HS-27A (cell line): Measurements from ENCODE around the gene SPP1.
A peak's percentile ranks its signal among the peaks of the same experiment; 100 is the strongest.

Experiments
- DNase-seq: peaks from one replicate; pipeline ENCODE4 v3.0.0-alpha.2; 2012; ENCODE audit warnings: low read depth, missing footprints

Gene SPP1

DNA sequence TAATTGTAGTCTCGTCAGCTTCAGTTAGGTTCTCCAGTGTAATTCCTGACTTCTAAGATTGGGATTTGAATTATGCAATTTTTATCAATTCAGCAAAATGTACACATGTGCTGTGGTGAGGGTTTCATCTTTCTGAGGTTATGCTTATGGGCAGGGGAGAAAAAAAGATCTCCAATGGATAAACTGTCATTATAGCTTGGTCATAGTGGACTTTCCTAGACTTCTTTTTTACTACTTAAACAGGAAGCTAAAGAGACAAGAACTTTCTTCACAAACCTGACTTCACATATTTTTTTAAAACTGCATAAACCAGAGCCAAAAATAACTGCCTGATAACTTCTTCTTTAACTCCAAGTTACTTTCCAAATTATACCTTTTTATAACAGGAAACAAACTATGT is 21.7 kb upstream of the SPP1 start:
- no peak for DNase-seq

DNA sequence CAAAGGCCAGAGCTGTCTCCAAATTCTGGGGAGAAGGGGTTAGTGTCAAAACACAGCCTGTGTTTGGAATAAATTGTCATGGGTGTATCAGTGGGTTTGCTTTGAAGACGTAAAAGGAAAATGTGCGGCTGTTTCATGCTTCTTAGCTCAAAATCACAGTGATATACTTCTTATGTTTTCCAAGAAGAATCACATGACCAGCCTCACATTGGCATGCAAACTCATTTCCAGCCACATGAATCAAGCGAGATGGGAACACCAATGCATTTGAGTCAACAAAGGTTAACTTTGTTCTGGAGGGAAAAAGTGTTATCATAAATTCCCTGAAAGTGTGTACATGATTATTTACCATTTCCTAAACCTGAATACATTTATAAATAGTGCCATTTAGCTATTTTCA is 19.0 kb upstream of the SPP1 start:
- no peak for DNase-seq

DNA sequence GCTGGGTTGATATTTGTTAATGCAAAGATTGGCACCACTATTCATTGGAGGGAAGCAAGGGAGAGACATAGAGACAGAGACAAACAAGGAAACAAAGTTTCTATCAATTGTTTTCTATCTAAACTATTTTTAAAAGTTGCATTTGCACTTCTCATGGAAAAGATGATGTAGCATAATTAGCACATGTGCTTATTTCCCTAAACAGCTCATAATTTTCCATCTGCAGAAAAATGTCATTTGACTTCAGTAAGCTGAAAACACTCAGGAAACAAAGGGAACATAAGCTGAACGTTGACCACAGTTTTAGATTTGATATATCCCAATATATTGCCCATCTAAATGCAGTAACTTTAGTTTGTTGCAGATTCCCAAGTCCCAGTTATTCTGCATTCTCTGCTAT is 18.5 kb upstream of the SPP1 start:
- DNase-seq, result no peak

DNA sequence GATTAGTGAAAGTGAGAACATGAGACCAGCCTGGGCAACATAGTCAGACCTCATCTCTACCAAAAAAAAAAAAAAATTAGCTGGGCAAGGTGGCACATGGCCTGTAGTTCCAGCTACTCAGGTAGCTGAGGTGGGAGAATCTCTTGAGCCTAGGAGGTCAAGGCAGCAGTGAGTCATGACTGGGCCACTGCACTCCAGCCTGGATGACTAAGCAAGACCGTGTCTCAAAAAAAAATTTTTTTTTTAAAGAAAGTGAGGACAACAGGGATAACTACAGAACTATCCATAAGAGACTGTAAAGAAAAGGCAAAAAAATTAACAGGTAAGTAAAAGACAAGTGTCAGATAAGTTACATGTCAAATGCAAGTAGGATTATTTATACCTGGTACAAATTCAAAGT is 13.5 kb upstream of the SPP1 start:
- no peak for DNase-seq

DNA sequence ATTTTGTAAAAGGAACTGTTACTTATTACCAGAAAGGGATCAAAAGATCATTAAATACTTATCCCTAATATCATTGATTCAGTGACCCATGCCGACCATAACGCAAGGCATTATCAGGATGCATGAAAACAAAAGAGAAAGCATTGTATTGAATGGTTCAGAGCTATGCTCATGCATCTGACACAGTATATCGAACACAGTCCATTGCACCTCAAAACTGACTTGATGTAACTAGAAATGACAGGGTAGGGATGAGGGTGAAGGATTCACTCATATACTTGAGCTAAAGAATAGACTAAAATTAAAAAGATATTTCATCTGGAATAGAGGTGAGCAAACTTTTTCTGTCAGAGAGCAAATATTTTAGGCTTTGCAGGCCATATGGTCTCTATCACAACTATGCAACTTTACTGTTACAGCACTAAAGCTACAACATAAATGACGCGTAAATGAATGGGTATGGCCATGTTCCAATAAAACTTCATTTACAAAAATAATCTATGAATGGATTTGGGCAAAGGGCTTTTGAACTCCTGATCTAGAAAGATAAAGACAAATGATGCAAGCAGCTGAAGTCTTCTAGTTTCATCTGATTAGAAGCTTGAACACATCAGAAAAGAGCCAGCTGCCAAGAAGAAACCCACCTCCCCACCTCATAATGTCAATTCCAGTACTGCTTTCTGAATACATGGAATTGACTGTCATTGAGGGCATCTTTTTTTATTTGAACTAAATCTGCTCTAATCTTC is 12.9 kb upstream of the SPP1 start:
- DNase-seq, result no peak

DNA sequence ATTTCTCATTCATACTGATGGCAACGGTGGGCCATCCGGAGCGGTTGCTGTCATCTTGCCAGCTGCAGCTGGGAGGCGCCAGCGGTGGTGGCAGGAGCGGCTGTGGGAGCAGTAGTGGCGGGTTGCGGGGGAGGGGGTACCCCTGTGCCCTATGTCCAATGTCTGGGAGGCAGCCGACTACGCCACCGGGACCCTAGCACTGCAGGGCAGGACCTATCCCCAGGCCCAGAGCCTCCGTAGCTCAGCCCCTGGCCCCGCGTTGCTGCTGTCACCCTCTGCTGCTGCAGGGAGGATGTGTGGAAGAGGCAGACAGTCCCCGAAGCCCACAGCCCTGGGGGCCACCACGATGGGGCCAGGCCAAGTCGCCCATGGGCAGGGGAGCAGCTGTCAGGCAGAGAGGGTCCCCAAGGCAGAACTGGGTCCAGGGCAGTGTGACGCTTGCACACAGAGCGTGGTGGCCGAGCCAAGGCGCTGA is 10.0 kb upstream of the SPP1 start:
- no peak for DNase-seq

DNA sequence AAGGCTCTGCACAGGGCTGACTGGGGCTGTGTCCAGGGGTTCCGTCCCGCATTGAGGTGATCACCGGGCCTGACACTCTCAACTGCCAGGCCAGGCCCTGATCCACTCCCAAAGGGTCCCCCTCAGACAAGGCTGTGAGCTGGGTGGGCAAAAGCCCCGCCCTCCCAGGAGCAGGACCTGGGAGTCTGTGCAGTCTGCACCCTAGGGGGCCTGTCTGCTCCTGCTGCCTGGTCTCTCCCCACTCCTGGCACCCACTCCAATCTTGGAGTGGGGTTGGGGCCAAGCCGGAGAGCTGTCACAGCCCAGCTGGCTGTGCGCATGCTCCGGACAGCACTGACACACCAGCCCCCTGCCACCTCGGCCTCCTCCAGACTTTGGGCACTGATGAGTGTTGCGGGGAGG is 9.4 kb upstream of the SPP1 start:
- no peak for DNase-seq

DNA sequence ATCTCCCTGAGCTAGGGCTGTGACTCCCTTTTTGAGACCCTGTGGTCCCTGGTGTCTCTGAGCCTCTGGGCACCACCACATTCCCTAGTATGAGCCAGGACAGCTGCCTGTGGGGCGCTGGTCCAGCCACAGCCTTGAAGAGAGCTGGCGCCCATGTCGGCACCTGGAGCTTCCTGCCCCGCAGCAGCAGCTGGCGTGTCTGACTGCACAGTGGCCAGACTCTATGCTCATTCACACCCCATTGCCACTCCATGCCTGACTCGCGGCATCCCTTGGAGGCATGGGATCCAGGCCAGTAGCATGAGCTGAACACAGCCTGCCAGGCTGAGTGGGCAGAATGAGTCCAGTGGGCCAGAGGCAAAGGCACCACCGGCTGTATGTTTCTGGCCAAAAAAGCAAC is 8.3 kb upstream of the SPP1 start:
- no peak for DNase-seq

DNA sequence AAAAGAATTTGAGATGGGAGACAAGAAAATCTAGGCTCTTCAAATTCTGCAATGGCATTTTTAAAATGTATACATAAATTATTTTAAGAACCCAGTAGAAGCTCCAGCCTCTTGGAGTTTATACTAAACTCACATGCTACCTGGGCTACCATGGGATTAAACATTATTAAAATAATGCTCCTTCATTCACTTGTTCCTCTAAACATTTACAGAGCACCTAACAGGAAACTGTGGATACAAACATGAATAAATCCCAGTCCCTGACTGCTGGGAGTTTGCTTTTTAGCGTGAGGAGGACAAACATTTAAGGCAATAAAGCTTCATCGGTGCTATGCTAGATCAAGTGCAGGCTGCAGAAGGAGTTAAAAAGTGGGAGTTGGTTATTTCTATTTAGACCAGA is 5.4 kb upstream of the SPP1 start:
- no peak for DNase-seq

DNA sequence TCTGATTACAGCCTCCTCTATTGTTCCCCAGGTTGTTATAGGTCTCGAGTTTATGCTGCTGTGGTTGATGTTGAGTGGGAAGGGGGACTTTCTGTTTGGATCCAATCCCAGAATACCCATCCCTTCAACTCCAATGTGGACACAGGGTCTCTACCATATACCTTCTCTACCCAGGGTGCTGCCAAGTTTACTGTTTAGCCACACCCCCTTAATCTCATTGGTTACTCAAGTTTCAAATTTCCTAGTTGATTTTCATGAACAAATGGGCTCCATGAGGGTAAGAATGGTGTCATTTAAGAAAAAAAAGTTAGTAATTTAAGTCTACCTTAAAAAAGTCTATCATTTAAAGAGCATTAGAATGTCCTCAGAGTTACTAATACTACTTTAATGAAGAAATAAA is 3.6 kb upstream of the SPP1 start:
- no peak for DNase-seq

DNA sequence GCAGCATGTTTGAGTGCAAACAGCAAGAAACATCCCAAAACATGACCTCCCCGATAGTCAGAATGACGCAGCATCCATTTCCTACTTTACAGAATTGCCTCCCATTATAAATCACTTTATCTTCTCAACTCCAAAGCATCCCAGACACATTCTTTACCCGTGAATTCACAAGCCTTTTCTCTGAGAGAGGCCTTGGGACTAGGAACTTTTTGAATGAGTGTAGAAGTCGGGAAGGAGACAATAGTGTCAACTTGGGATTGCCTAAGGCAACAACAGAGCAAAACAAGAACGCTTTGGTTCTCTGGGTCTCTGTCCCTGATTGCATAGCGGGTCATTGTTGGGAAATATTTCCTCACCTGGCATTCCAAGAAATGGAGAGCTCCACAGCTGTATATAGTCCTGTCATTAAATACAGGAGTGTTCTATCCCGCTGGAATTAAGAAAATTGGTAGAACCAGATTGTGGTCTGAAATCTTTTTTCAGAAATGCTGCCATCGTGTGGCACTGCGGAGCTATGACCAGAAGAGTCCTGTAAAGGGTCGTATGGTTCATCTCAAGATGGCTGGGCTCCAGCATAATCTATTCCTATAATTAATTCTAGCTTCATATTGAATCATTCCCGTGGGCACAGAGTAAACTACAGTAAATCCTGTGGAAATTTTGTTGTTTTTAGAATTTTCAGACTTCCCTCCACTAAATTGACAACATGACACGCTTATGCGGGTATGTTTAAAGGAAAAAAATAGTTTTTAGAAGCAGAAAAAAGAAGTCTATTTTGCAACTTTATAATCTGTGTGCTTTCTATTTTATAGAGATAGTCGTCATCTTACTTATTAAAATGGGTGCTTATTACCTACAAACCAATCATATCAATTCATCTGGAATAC is 2.0 kb upstream of the SPP1 start:
- peak; percentile 59 for DNase-seq

DNA sequence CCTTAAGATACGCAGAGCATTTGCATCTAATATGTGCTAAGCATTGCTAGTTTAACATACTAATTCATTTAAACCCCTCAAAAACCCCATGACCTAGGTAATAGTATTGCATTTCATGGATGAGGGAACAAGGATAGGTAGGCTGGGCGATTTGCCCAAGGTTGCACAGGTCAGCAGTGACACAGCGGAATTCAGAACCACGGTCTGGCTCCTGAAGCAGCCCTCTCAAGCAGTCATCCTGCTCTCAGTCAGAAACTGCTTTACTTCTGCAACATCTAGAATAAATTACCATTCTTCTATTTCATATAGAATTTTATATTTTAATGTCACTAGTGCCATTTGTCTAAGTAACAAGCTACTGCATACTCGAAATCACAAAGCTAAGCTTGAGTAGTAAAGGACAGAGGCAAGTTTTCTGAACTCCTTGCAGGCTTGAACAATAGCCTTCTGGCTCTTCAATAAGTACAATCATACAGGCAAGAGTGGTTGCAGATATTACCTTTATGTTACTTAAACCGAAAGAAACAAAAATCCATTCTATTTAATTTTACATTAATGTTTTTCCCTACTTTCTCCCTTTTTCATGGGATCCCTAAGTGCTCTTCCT is 555 bp upstream of the SPP1 start:
- DNase-seq, result no peak

DNA sequence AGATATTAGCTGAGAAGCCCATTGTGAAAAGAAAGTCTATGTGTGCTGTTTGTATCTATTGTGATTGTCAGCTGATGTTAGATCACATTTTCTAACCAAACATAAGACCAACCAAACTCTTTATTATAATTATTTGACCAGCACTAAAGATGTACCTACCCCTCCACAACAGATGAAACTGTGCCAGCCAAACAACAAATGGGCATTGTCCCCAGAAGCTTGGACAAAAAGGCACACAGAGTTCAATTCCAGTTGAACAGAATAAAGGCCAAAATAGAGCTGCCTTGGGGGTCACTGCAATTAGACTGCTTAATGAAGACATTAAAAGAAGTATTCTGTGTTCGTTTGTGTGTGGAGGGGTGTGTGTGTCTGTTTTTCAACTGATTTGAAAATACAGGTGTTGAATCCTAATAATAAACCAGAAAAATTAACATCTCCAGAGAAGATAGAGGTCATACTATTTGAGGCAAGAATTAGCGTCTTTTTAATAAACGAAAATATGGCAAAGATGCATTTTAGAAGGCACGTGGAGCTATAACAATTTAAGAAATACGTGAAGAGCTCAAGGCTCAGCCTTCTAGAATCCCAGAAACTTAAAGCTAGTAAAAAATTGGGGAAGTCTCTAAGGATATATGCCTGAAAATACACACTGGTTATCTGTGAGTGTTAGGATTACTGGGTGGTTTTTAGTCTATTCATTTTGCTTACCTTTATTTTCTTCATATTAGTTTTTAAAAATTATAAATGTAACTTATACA is 2.2 kb downstream of the SPP1 start:
- no peak for DNase-seq

DNA sequence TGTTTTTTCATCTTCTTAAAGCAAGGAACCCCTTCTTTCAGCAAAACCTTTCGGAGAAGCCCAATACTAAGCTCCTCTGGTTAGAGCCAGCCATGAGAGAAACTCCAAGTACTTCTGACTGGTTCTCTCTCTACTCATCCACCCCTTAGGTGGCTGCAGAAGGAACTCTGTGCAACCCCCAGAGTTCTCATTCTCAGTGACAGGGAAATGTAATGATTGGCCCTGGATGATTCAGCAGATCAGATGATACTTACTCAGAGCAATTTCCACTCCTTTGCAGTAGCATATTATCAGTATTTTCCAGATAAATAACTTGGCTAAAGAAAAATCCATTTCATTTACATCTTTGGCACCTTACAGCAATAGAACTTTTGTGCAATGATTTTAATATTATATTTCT is 3.2 kb downstream of the SPP1 start:
- DNase-seq, result no peak

DNA sequence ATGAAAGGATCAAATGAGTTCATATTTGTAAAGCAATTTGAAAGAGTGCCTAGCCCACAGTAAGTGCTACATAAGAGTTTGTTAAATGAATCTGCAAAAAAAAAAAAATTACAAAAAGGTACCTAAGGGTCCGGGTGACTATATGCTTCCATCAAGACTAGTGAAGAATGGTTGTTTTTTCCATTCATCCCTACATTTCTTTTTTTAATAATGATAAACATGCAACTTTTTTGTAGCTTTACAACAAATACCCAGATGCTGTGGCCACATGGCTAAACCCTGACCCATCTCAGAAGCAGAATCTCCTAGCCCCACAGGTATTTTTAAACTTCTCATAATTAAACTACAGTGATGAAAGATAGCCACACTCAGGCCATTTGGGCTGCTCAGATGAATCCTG is 4.3 kb downstream of the SPP1 start:
- no peak for DNase-seq

DNA sequence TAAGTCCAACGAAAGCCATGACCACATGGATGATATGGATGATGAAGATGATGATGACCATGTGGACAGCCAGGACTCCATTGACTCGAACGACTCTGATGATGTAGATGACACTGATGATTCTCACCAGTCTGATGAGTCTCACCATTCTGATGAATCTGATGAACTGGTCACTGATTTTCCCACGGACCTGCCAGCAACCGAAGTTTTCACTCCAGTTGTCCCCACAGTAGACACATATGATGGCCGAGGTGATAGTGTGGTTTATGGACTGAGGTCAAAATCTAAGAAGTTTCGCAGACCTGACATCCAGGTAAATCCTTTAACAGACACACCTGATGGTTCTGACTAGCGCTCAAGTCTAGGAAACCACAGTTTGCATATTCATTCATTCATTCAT is 6.0 kb downstream of the SPP1 start:
- DNase-seq, result no peak

DNA sequence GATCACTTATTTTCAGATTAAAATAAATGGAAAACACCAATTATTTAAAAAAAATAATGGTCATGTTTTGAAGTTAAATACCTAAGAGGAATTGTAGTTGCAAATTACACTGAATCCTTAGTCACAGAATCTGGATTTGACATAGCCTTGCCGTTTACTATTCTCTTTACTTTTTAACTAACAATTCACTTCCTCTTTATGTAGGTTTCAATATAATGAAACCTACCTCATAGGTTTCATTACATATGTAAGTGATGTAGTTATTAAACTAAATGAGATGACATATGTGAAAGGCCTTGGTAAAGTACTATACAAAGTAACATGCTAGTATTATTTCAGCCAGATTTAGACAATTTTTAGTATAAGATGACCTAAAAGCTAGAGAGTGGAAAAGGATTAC is 6.5 kb downstream of the SPP1 start:
- DNase-seq, result no peak

DNA sequence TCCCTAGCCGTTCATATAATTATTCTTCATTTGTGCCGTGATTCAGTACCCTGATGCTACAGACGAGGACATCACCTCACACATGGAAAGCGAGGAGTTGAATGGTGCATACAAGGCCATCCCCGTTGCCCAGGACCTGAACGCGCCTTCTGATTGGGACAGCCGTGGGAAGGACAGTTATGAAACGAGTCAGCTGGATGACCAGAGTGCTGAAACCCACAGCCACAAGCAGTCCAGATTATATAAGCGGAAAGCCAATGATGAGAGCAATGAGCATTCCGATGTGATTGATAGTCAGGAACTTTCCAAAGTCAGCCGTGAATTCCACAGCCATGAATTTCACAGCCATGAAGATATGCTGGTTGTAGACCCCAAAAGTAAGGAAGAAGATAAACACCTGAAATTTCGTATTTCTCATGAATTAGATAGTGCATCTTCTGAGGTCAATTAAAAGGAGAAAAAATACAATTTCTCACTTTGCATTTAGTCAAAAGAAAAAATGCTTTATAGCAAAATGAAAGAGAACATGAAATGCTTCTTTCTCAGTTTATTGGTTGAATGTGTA is 7.0 kb downstream of the SPP1 start:
- DNase-seq, result no peak

DNA sequence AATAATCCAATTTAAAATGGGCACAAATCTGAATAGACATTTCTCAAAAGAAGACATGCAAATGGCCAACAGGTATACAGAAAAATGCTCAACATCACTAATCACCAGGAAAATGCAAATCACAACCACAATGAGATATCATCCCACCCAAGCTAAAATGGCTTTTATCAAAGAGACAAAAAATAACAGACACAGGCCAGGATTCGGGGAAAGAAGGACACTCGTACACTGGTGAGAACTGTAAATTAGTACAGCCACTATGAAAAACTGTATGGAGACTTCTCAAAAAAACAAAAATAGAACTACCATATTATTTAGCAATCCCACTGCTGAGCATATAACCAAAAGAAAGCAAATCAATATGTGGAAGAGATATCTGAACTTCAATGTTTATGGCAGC is 8.5 kb downstream of the SPP1 start:
- no peak for DNase-seq

DNA sequence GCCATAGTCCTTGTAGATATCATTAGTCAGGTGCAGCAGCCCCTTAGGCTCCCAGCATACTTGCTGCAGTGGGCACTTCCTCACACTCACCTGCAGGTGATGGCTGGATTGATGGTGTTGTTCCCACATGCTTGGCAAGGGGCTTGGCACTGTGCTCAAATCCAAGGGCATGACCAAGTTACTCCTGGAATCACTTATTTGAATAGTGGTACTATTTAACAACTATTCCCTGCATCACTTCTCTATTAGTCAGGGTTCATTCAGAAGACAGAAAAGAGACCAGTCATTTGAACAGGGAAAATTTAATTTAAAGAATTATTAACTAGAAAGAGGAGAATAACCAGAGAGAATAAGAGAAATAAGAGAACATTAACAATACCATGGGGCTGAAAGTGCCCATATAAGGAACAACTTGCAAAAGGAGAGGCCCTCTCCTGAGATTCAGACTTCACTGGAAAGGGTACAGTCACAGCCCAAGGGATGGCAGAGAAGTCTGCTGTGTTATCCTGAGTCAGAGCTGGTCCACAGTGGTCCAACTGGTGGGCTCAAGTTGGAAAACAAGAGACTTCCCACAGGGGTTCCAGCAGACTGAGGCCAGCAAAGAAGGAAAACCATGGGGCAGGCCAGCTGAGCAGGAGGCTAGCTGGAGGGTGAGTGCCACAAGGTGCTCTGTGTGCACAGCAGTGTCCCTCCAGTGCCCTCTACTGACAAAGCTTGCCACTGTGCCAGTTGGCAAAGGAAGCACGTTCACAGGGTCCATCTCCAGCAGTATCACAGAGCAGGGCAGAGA is 9.8 kb downstream of the SPP1 start:
- no peak for DNase-seq

DNA sequence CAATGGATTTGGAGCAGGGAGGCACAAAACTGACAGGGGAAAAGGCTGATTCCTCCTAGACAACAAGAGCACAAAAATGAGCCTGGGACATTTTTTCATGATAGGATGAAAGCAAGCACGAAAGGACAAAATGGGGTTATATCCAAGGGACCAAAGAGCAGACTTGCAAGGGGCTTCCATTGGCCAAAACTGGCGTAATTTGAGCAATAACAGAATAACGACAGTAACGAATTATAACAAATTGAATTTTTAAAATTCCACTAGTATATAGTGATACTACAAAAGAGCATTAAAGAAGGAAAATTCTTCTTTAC is 10.3 kb downstream of the SPP1 start:
- no peak for DNase-seq
